ENCODE measurements around the gene SASH1.
A peak's percentile ranks its signal among the peaks of the same experiment; 100 is the strongest.

The SASH1 gene

DNA sequence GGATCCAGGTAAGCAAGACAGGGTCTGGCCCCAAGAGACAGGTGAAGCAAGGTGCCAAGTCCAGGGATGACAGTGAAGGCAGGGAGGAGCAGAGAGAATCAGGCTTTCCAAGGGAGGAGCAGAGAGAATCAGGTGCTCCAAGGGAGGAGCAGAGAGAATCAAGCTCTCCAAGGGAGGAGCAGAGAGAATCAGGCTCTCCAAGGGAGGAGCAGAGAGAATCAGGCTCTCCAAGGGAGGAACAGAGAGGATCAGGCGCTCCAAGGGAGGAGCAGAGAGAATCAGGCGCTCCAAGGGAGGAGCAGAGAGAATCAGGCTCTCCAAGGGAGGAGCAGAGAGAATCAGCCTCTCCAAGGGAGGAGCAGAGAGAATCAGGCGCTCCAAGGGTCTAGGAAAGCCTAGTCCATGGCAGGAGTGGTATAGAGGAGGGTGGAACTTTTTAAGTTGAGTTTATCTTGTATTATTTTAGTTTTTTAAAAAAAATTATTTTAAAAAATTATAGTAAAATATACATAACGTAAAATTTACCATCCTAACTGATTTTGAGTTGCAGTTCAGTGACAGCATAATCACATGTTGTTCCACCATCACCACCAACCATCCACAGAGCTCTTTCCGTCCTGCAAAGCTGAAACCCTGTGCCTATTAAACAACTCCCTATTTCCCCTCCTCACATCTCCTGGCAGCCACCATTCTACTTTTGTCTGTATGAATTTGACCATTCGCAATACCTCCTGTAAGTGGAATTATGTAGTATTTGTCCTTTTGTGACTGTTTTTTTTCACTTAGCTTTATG is 64.1 kb downstream of the SASH1 start:
- no peak for DNase-seq

- no peak for DNase-seq
These were observed 64.7 kb downstream of the SASH1 start for GRCh38 chr6:148407372-148407771.

- no peak for DNase-seq
These were observed 70.9 kb downstream of the SASH1 start for GRCh38 chr6:148413321-148414091.

DNA sequence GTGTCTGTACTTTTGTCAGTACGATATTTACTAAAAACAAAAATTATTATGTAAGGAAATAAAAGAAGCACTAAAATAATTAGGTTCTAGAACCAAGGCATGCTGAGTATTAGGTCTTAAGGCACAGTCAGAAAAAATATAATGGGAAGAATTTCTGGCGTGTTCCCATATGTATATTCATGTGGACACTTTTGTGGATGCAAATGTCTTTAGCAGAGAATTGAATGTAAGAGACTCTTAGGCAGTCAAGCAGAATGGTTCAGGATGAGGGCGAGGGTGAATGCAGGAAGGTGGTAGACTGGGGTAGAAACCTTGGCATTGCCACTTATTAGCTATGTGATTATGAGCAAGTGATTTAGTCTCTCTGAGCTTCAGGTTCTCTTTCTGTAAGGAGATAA is 71.5 kb downstream of the SASH1 start:
- DNase-seq = no peak

- DNase-seq = peak; percentile 32
These were observed 72.2 kb downstream of the SASH1 start for GRCh38 chr6:148414836-148415235.

GRCh38 chr6:148415511-148416260 is 73.0 kb downstream of the SASH1 start:
- DNase-seq = no peak

GRCh38 chr6:148416330-148416965 is 73.8 kb downstream of the SASH1 start:
- no peak for DNase-seq

- DNase-seq = no peak
These were observed 74.4 kb downstream of the SASH1 start for GRCh38 chr6:148417045-148417444.

DNA sequence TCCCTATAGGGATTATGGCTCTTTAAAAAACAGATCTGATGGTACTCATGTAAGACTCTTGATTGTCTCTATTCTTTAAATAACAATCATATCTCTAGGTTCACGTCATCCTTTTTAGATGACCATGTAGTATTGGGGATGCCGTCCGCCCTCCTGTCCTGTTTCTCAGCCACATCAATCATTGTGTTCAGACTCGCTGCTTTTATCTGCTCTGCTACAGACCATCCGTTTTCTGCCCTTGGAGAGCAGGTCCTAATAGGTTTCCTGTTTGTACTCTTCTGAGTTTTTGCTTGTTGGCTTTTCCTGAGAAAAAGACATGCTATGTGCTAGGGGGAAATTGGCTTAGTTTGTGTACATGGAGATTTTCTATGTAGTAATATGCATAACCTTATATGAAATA is 76.8 kb downstream of the SASH1 start:
- DNase-seq = no peak

DNA sequence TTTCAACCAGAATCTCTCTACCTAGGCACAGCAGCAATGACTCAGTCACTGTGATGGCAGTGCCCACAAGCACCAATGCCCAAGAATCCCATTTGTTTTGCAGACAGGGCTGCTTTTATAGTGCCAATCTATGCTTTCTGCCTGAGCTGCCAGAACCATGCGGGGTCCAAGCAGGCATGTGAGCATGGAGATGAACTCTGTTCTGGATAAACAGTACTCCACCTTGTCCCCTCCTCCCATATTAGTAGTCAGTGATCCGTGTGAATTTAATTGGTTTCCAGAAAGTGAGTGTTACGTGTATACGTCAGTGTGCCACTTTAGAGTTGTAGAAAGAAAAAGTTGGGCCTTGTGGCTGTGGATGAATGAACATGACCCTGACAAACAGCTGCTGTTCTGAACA is 79.4 kb downstream of the SASH1 start:
- DNase-seq = peak; percentile 96

DNA sequence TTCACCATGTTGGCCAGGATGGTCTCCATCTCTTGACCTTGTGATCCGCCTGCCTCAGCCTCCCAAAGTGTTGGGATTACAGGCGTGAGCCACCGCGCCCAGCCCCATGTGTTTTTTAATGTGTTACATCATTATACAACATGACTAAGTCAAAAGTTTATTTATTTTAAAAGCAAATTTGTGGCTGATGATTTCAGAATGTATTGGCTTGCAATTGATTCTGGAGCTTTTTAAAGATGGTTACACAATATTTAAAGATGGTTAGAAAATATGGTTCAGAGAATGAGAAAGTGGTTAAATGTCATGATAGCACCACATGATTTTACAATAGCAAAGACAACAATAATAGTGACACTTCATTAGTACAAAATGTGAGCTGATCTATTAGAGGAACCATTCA is 80.5 kb downstream of the SASH1 start:
- DNase-seq = no peak

- DNase-seq = peak; percentile 80
These were observed 81.1 kb downstream of the SASH1 start for GRCh38 chr6:148423601-148424270.

DNA sequence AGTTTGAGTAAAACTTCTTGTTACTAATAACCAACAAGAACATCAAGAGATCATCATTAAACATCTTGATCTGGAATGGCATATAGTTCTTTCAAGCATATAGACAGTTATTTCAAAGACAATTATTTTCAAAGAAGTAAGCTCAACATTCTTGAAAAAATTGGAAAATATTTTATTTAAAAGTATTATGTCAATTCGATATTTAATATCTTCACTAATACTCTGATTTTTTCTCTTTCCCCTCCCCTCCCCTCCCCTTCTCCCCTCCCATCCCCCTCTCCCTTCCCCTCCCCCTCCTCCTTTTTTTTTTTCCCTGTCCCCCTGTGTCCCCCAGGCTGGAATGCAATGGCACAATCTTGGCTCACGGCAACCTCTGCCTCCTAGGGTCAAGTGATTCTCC is 82.8 kb downstream of the SASH1 start:
- no peak for DNase-seq

GRCh38 chr6:148426317-148426977 is 83.8 kb downstream of the SASH1 start:
- peak; percentile 19 for DNase-seq

DNA sequence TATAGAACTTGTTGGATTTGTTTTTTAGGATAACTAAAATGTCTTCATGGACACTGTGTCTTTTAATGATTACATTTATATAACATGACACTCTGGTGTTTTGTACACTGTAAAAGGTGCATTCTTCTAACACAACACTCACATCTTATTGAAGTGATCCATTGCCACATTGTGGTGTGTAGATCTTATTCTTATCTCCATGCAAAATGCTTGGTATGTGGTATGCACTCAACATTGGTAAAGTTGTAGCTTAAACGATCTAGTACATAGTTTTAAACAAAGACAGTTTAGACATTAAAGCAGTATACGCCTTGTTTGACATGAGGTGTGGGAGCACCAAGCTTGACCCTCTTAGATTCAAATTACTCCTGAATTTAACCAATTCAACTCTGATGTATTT is 84.7 kb downstream of the SASH1 start:
- no peak for DNase-seq

GRCh38 chr6:148429423-148429822 is 86.8 kb downstream of the SASH1 start:
- no peak for DNase-seq

- peak; percentile 83 for DNase-seq
These were observed 88.3 kb downstream of the SASH1 start for GRCh38 chr6:148430897-148431296.

GRCh38 chr6:148431413-148431812 is 88.8 kb downstream of the SASH1 start:
- DNase-seq = peak; percentile 58

DNA sequence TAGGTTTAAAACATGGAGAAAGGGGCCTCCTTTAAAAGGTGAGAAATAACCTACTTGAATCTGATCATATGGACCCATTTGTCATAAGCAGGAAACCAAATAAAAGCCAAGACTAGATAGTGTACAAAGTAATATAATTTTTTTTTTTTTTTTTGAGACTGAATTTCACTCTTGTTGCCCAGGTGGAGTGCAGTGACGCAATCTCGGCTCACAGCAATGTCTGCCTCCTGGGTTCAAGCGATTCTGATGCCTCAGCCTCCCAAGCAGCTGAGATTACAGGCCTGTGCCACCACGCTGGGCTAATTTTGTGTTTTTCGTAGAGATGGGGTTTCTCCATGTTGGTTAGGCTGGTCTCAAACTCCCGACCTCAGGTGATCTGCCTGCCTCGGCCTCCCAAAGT is 89.2 kb downstream of the SASH1 start:
- DNase-seq = peak; percentile 11

GRCh38 chr6:148432462-148433195 is 90.0 kb downstream of the SASH1 start:
- peak; percentile 84 for DNase-seq

DNA sequence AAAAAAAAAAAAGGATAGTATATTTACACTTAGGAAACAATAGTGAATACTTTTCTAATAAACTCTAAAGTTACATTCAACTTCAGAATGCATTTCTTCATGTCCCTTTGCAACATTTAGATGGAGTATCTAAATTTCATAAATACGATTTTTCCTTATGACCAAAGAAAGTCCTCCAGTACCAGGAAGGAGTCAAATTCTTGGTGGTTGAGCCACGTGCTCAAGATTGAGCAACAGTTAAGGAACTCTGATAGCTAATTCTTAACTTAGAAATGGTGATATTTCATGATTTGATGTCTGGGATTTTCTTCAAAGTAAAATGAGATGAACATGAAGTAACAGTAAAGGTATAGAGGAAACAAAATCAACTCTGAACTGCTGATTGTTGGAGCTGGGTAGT is 92.7 kb downstream of the SASH1 start:
- no peak for DNase-seq

All from NCI-H69 (cell line).